ENCODE measurements around the gene GHITM.

The GHITM gene

DNA sequence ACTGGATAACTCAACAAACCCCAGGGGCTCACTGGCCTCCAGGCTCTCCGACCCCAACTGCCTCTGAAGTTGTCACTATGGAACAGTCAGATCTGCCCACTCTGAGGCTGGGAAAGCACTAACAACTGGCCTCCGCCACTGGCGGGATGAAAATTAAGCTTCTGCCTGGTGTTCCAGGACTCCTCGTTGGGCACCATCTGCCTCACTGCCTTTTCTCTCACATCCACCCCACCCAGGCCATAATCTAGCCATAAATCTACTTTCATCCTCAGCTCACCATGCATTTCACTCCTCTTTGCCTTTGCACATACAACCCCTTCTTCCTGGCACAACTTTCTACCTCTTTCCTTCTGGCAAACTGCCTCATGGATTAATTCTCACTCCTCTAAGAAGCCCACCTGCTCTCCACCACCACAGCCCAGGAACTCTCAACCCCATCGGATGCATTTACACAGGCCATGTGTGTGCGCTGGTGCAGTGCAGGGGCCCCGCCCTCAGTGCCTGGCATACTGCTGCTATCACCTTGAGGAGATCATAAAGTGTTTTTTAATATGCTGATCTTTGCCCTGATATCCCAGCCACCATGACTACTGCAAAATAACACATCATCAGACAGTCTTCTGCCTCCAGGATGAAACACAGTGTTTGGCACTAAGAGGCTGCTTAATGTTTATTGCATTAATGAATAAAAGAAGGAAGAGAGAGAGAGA, 59.1 kb downstream of the GHITM start:
- DNase-seq (ENCODE audit: low read depth in 1 of 2, low spot score in 1 of 2): no peak

DNA sequence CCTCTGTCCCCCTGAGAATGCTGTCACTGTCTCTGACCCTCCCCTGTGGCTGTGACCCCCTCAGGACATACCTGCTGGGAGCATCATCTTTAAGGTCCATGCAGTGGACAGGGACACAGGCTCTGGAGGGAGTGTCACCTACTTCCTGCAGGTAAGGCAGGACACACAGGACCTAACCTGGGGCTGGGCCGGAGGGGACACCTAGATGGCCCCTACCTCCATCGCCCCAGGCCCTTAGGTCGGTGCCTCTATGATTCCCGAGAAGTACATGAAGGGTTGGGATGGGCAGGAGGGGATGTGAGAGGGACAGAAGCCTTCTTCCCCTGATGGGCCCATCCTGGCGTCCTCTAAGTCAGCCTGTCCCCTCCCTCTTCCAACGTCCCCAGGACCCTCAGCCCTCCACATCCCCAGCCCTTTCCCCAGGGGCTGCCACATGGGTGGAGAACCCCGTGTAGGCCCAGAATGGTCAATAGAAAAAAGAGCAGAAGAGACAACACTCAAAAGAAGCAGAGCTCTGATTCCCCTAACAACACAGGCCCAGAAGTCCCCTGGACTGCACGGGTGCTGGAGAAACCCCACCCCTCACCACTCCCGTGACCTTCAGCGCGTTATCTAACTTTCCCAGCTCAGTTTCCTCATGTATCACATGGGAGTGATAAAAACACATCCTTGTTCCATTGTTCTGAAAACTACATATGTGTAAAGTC, 61.4 kb downstream of the GHITM start:
- no peak for DNase-seq (ENCODE audit: low read depth in 1 of 2, low spot score in 1 of 2)

DNA sequence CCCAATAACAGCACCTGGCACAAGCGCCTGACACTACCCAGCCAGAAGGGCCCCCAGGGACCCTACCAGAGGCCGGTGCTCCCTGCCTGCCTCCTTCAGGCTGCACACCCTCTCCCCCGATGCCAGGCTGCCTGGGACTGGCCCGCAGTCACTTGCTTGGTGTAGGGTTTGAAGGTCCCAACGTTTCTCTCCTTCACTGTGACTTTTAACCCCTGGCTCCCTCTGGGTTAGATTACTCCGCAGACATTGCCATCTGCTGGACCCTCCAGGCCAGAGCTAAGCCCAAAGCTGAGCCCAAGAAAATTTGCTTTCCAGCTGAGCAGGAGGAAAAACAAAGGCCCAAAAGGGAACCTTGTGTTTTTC, 61.9 kb downstream of the GHITM start:
- DNase-seq (ENCODE audit: low read depth in 1 of 2, low spot score in 1 of 2): no peak

DNA sequence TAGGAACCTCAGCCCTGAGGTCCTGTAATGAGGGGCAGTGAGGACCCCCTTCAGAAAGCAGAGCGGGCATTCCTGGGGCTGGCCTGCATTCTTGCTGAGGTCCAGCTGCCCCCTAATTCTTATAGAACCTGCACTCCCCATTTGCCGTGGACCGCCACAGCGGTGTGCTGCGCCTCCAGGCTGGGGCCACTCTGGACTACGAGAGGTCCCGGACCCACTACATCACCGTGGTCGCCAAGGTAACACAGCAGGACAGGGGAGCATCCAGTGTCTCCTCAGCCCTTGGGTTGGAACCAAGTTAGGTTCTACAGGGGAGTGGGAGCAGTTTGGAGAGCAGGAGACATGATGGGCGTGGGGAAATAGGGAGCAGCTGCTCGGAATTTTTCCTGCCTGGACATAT, 62.4 kb downstream of the GHITM start:
- DNase-seq (ENCODE audit: low read depth in 1 of 2, low spot score in 1 of 2): no peak

DNA sequence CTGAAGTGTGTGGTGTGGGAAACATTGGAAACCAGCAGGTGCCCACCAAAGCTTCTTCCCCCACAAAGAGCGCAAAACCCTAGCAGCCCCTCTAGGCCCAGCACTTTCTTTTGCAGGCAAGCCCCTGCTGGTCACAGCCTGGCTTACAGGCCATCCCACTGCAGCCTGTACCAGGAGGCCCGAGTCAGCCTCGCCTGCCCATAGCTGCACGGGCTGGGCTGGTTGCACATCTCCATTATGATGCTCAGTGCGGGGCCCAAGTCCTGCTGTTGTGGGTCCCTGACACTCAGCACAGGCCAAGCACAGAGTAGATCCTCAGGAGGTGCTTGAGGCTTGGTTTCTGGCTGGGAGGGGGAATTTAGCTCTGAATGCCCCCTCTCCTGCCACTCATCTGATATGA, 63.0 kb downstream of the GHITM start:
- DNase-seq (ENCODE audit: low read depth in 1 of 2, low spot score in 1 of 2): no peak

Measured in activated T-helper 1 cell treated with anti-CD3 and anti-CD28 coated beads, Interleukin-2, amount 50 U/mL, for 16 hours (primary cell).